H9 (cell line): ENCODE results near the gene CYCS. TPM values are rescaled to one million over a fixed set of nuclear protein-coding genes. Genes with fewer than 3 reads are reported as not detected.

Experiments
- DNase-seq: peaks from one replicate; pipeline ENCODE4 v3.0.0-alpha.2; 2017
- H2AFZ ChIP-seq: one replicate; pipeline ENCODE4 v1.6.1; 2013; ENCODE audit warnings: mild to moderate bottlenecking, low read length, control low read depth, moderate library complexity
- H2AK5ac ChIP-seq: 2 replicates; pipeline ENCODE4 v1.6.1; 2013; ENCODE audit warnings: low read length, control low read depth, mixed read lengths; ENCODE audit not compliant: insufficient read length
- H2BK120ac ChIP-seq: one replicate; pipeline ENCODE4 v1.6.1; 2013; ENCODE audit warnings: low read depth, mild to moderate bottlenecking, low read length, control low read depth, inconsistent platforms; ENCODE audit not compliant: poor library complexity, severe bottlenecking
- H2BK12ac ChIP-seq: 2 replicates; pipeline ENCODE4 v1.6.1; 2013; ENCODE audit warnings: low read length, control low read depth, mixed read lengths, low read depth; ENCODE audit not compliant: insufficient read length
- H2BK15ac ChIP-seq: 2 replicates; pipeline ENCODE4 v1.6.1; 2013; ENCODE audit warnings: low read depth, low read length, control low read depth
- H2BK20ac ChIP-seq: one replicate; pipeline ENCODE4 v1.6.1; 2013; ENCODE audit warnings: low read depth, mild to moderate bottlenecking, low read length, control low read depth, inconsistent platforms; ENCODE audit not compliant: poor library complexity, severe bottlenecking
- H2BK5ac ChIP-seq: 2 replicates; pipeline ENCODE4 v1.6.1; 2013; ENCODE audit warnings: low read length, control low read depth, mixed read lengths; ENCODE audit not compliant: insufficient read length
- H3K14ac ChIP-seq: 2 replicates; pipeline ENCODE4 v1.6.1; 2013; ENCODE audit warnings: low read length, control low read depth; ENCODE audit not compliant: insufficient read depth
- H3K18ac ChIP-seq: 2 replicates; pipeline ENCODE4 v1.6.1; 2013; ENCODE audit warnings: low read depth, mild to moderate bottlenecking, mixed read lengths, low read length, control low read depth; ENCODE audit not compliant: insufficient read length
- H3K23ac ChIP-seq: 2 replicates; pipeline ENCODE4 v1.6.1; 2013; ENCODE audit warnings: low read length, control low read depth, mixed read lengths, low read depth; ENCODE audit not compliant: insufficient read length
- H3K23me2 ChIP-seq: 2 replicates; pipeline ENCODE4 v1.6.1; 2013; ENCODE audit warnings: low read depth, mild to moderate bottlenecking, mixed read lengths, low read length, control low read depth; ENCODE audit not compliant: insufficient read length, poor library complexity, severe bottlenecking
- H3K27ac ChIP-seq: 2 replicates; pipeline ENCODE4 v1.5.1; 2013; ENCODE audit warnings: low read length, control low read depth, mixed read lengths, low read depth; ENCODE audit not compliant: insufficient read length
- H3K27me3 ChIP-seq: 2 replicates; pipeline ENCODE4 v1.6.1; 2013; ENCODE audit warnings: low read length, control low read depth, inconsistent platforms; ENCODE audit not compliant: insufficient read depth
- H3K4ac ChIP-seq: 2 replicates; pipeline ENCODE4 v1.6.1; 2013; ENCODE audit warnings: low read depth, mild to moderate bottlenecking, control low read depth, inconsistent platforms, low read length, moderate library complexity
- H3K4me1 ChIP-seq: 2 replicates; pipeline ENCODE4 v1.6.1; 2013; ENCODE audit warnings: low read length, control low read depth, inconsistent platforms; ENCODE audit not compliant: insufficient read depth
- H3K4me2 ChIP-seq: 2 replicates; pipeline ENCODE4 v1.6.1; 2013; ENCODE audit warnings: low read length, control low read depth, mixed read lengths; ENCODE audit not compliant: insufficient read length, insufficient read depth
- H3K56ac ChIP-seq: 2 replicates; pipeline ENCODE4 v1.6.1; 2013; ENCODE audit warnings: low read depth, mild to moderate bottlenecking, mixed read lengths, low read length, control low read depth; ENCODE audit not compliant: insufficient read length
- H3K79me1 ChIP-seq: 2 replicates; pipeline ENCODE4 v1.6.1; 2013; ENCODE audit warnings: low read depth, mild to moderate bottlenecking, moderate library complexity, low read length, control low read depth, inconsistent platforms; ENCODE audit not compliant: insufficient read depth, poor library complexity, severe bottlenecking
- H3K79me2 ChIP-seq: 2 replicates; pipeline ENCODE4 v1.6.1; 2013; ENCODE audit warnings: low read length, control low read depth, inconsistent platforms; ENCODE audit not compliant: insufficient read depth
- H3K9ac ChIP-seq: 2 replicates; pipeline ENCODE4 v1.6.1; 2013; ENCODE audit warnings: low read length, control low read depth, mixed read lengths; ENCODE audit not compliant: insufficient read length; ENCODE audit errors: extremely low read depth
- H3K9me3 ChIP-seq: one replicate; pipeline ENCODE4 v1.6.1; 2013; ENCODE audit warnings: low read depth, low read length, inconsistent platforms; ENCODE audit not compliant: control insufficient read depth
- H3T11ph ChIP-seq: one replicate; pipeline ENCODE4 v1.6.1; 2013; ENCODE audit warnings: mild to moderate bottlenecking, low read length, control low read depth, inconsistent platforms
- H4K20me1 ChIP-seq: one replicate; pipeline ENCODE4 v1.6.1; 2013; ENCODE audit not compliant: control insufficient read depth, insufficient read length, insufficient read depth
- H4K5ac ChIP-seq: 2 replicates; pipeline ENCODE4 v1.6.1; 2013; ENCODE audit warnings: low read depth, mild to moderate bottlenecking, mixed read lengths, low read length, control low read depth; ENCODE audit not compliant: insufficient read length
- H4K8ac ChIP-seq: replicated peaks from 2 replicates; pipeline ENCODE4 v1.6.1; 2013; ENCODE audit warnings: low read length, control low read depth, mixed read lengths, low read depth; ENCODE audit not compliant: insufficient read length
- H4K91ac ChIP-seq: 2 replicates; pipeline ENCODE4 v1.6.1; 2013; ENCODE audit warnings: low read depth, mild to moderate bottlenecking, moderate library complexity, mixed read lengths, low read length, control low read depth; ENCODE audit not compliant: insufficient read length
- H3K27ac Mint-ChIP-seq, 3 experiments: 2 replicates in 2 of 3; 3 replicates in 1 of 3; pipeline ENCODE4 v1.8.0; 2020 to 2021; ENCODE audit warnings: mixed read lengths in 3 of 3, mild to moderate bottlenecking in 1 of 3, moderate library complexity in 1 of 3
- H3K27me3 Mint-ChIP-seq: 2 replicates; pipeline ENCODE4 v1.8.0; 2021; ENCODE audit warnings: low read depth, mild to moderate bottlenecking, moderate library complexity, mixed read lengths
- H3K36me3 Mint-ChIP-seq, 3 experiments: 2 replicates in 2 of 3; 3 replicates in 1 of 3; pipeline ENCODE4 v1.8.0; 2020 to 2021; ENCODE audit warnings: low read depth in 3 of 3, mixed read lengths in 3 of 3; ENCODE audit not compliant: insufficient read depth in 1 of 3
- H3K4me1 Mint-ChIP-seq, 2 experiments: 2 replicates each; pipeline ENCODE4 v1.8.0; 2020; ENCODE audit warnings: mixed read lengths in 2 of 2
- H3K4me3 Mint-ChIP-seq, 2 experiments: 2 replicates in 1 of 2; 3 replicates in 1 of 2; pipeline ENCODE4 v1.8.0; 2020 to 2021; ENCODE audit warnings: mild to moderate bottlenecking in 2 of 2, mixed read lengths in 2 of 2, moderate library complexity in 1 of 2
- H3K9me3 Mint-ChIP-seq, 2 experiments: 2 replicates in 1 of 2; 3 replicates in 1 of 2; pipeline ENCODE4 v1.8.0; 2020; ENCODE audit warnings: mild to moderate bottlenecking in 2 of 2, mixed read lengths in 2 of 2, moderate library complexity in 1 of 2
- WGBS: extraction: QIAGEN DNeasy Blood & Tissue Kit; methylation state at CpG from one replicate; pipeline ENCODE4 v1.1.7; 2013; ENCODE audit warnings: missing lambda C conversion rate, low lambda C conversion rate, mixed read lengths; ENCODE audit not compliant: insufficient read length; ENCODE audit errors: extremely low coverage; 5-methylcytosine and 5-hydroxymethylcytosine counted together
- total RNA-seq: library from RNA; stranded (reverse); gene quantifications from 2 replicates; pipeline ENCODE4 v1.2.1, GENCODE V29; 2021
- TF ChIP-seq, protein P1 (sequence below): fragments of 200-600 bp; sonication (generic); conservative IDR thresholded peaks from 3 replicates; pipeline ENCODE4 v1.8.0; 2021; ENCODE audit warnings: antibody characterized with exemption, mild to moderate bottlenecking

Gene CYCS
- total RNA-seq, 1 experiment from 2014 or later = 209 TPM

DNA sequence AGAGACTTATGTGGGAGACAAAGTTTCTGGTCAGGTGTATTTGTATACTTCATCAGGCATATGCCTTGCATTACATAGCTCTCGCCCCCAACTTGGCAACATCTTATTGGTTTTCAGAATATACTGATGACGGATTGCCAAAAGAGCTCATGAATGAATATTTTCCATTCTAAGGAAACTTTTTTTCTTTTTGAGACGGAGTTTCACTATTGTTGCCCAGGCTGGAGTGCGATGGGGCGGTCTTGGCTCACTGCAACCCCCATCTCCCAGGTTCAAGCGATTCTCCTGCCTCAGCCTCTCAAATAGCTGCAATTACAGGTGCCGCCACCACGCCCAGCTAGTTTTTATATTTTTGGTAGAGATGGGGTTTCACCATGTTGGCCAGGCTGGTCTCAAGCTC lies 6.0 kb downstream of the CYCS start:
- Histone ChIP-seq H2BK15ac (no peak overlapping the region), H3K27ac (no peak overlapping the region), H2BK5ac (no peak overlapping the region), H3T11ph (no peak overlapping the region), H3K27me3 (no peaks in the 10 kb centered on the region), H3K9ac (no peak overlapping the region), H2BK120ac (no peak overlapping the region), H3K23ac (no peak overlapping the region), H2AFZ (no peak overlapping the region), H4K91ac (no peak overlapping the region), H3K4me1 (no peaks in the 10 kb centered on the region), H3K4ac (no peak overlapping the region), H4K5ac (no peak overlapping the region), H3K18ac (no peak overlapping the region), H3K9me3 (no peaks in the 10 kb centered on the region), H4K8ac (no peak overlapping the region), H3K79me1 (no peaks in the 10 kb centered on the region), H3K4me2 (no peak overlapping the region), H3K23me2 (no peaks in the 10 kb centered on the region), H2BK12ac (no peak overlapping the region), H2BK20ac (no peak overlapping the region), H3K14ac (no peak overlapping the region), H3K79me2 (peaks cover 3% of the 10 kb centered on the region; the same call in 1 of the 2 replicates), H2AK5ac (no peak overlapping the region), H3K56ac (no peak overlapping the region), H4K20me1 (no peaks in the 10 kb centered on the region)
- Mint-ChIP-seq H3K9me3 (no peaks in the 10 kb centered on the region), H3K4me3 (no peak overlapping the region), H3K27ac (no peak overlapping the region), H3K27me3 (no peaks in the 10 kb centered on the region), H3K4me1 (peaks cover 6 to 7% of the 10 kb centered on the region in 2 experiments; a peak in 3 of 4 replicates), H3K36me3 (peaks cover 33 to 54% (median 40%) of the 10 kb centered on the region in 3 experiments)
- DNase-seq = no peak
- TF ChIP-seq, protein P1, sequence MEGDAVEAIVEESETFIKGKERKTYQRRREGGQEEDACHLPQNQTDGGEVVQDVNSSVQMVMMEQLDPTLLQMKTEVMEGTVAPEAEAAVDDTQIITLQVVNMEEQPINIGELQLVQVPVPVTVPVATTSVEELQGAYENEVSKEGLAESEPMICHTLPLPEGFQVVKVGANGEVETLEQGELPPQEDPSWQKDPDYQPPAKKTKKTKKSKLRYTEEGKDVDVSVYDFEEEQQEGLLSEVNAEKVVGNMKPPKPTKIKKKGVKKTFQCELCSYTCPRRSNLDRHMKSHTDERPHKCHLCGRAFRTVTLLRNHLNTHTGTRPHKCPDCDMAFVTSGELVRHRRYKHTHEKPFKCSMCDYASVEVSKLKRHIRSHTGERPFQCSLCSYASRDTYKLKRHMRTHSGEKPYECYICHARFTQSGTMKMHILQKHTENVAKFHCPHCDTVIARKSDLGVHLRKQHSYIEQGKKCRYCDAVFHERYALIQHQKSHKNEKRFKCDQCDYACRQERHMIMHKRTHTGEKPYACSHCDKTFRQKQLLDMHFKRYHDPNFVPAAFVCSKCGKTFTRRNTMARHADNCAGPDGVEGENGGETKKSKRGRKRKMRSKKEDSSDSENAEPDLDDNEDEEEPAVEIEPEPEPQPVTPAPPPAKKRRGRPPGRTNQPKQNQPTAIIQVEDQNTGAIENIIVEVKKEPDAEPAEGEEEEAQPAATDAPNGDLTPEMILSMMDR = no peak
- WGBS = no CpG with 5 or more reads among the region's 8 CpGs
